HCT116 (cell line): Measurements from ENCODE around the gene SPATA2L. TPM values are rescaled to one million over a fixed set of nuclear protein-coding genes. Genes with fewer than 3 reads are reported as not detected.

ENCODE experiments used
- ATAC-seq: fragments of 200-7000 bp; cut with Tn5 transposase; 2 replicates; pipeline ENCODE4 v1.9.1; 2020; ENCODE audit warnings: mild to moderate bottlenecking, moderate library complexity
- BruUV-seq: library from RNA; stranded (reverse); fragments of 400-500 nt; replicated peaks from 2 replicates; lab custom pipeline; 2021; lab: Mats Ljungman, UMichigan
- CTCF ChIA-PET: fragments of 300-600 bp; sonication (Branson Sonifier 250); formaldehyde crosslinking; loops from one replicate; lab custom pipeline; 2021; ENCODE audit warnings: antibody characterized with exemption; lab: Charles Lee
- POLR2A ChIA-PET: fragments of 300-600, 350-600 bp; sonication (Branson Sonifier 250); formaldehyde crosslinking; loops from one replicate; lab custom pipeline; 2021; ENCODE audit warnings: antibody characterized with exemption; lab: Charles Lee
- RAD21 ChIA-PET, 2 experiments: fragments of 300-600 bp; sonication (Branson Sonifier 250); formaldehyde crosslinking; loops; one replicate each; lab custom pipeline; 2023; ENCODE audit warnings: low total read pairs in 2 of 2; ENCODE audit not compliant: uncharacterized antibody in 2 of 2, unreplicated experiment in 2 of 2, low non-redundant PET in 1 of 2; lab: Charles Lee
- DNase-seq: peaks from one replicate; pipeline ENCODE4 v3.0.0-alpha.2; 2010; ENCODE audit warnings: low read depth, low spot score
- H2AFZ ChIP-seq: fragments of 200-600 bp; shearing (Covaris generic), sonication (generic); 2 replicates; pipeline ENCODE4 v1.6.1; 2017; ENCODE audit warnings: low read depth, mixed run types, mixed read lengths, antibody characterized with exemption, low read length; ENCODE audit not compliant: poor library complexity, severe bottlenecking
- H3K27ac ChIP-seq: 2 replicates; pipeline ENCODE4 v1.5.1; 2012; ENCODE audit warnings: low read depth, low read length
- H3K27me3 ChIP-seq: fragments of 200-600 bp; sonication (generic); 2 replicates; pipeline ENCODE4 v1.6.1; 2016; ENCODE audit warnings: mixed run types, low read length, mixed read lengths; ENCODE audit not compliant: insufficient read depth
- H3K36me3 ChIP-seq, 2 experiments: fragments of 200-500 bp in 1 of 2; fragments of 200-600 bp in 1 of 2; sonication (Bioruptor generic) in 1 of 2; sonication (generic) in 1 of 2; 2 replicates each; pipeline versions ENCODE4 v1.5.1 to v1.6.1; 2014 to 2016; ENCODE audit warnings: low read length in 2 of 2, inconsistent platforms in 1 of 2, mixed read lengths in 1 of 2, mixed run types in 1 of 2; ENCODE audit not compliant: insufficient read depth in 2 of 2, control insufficient read depth in 1 of 2
- H3K4me1 ChIP-seq, 2 experiments: fragments of 200-600 bp in 1 of 2; sonication (generic) in 1 of 2; 2 replicates each; pipeline versions ENCODE4 v1.5.1 to v1.6.1; 2012 to 2017; ENCODE audit warnings: low read length in 2 of 2, inconsistent platforms in 1 of 2, mild to moderate bottlenecking in 1 of 2, mixed read lengths in 1 of 2, mixed run types in 1 of 2, moderate library complexity in 1 of 2; ENCODE audit not compliant: insufficient read depth in 2 of 2, control insufficient read depth in 1 of 2
- H3K4me2 ChIP-seq: fragments of 200-600 bp; sonication (generic); 2 replicates; pipeline ENCODE4 v1.6.1; 2017; ENCODE audit warnings: mixed run types, low read length, mixed read lengths
- H3K4me3 ChIP-seq, 2 experiments: fragments of 200-600 bp in 1 of 2; sonication (generic) in 1 of 2; replicated peaks in 1 of 2; 2 replicates each; pipeline ENCODE4 v1.5.1; 2011 to 2016; ENCODE audit warnings: low read length in 2 of 2, control low read depth in 1 of 2, low read depth in 1 of 2, mild to moderate bottlenecking in 1 of 2, mixed read lengths in 1 of 2, mixed run types in 1 of 2
- H3K79me2 ChIP-seq: fragments of 200-600 bp; sonication (generic); 2 replicates; pipeline ENCODE4 v1.6.1; 2017; ENCODE audit warnings: mild to moderate bottlenecking, mixed run types, low read length, moderate library complexity, mixed read lengths; ENCODE audit not compliant: insufficient read depth
- H3K9ac ChIP-seq: fragments of 200-600 bp; sonication (generic); 2 replicates; pipeline ENCODE4 v1.6.1; 2016; ENCODE audit warnings: low read length, mixed read lengths
- H3K9me2 ChIP-seq: fragments of 200-600 bp; sonication (generic), shearing (Covaris generic); 2 replicates; pipeline ENCODE4 v1.6.1; 2017; ENCODE audit warnings: mixed run types, mild to moderate bottlenecking, moderate library complexity; ENCODE audit not compliant: insufficient read depth
- H3K9me3 ChIP-seq, 2 experiments: fragments of 200-500 bp in 1 of 2; fragments of 200-600 bp in 1 of 2; sonication (Bioruptor generic) in 1 of 2; sonication (generic) in 1 of 2; 2 replicates each; pipeline ENCODE4 v1.6.1; 2014 to 2017; ENCODE audit warnings: low read length in 2 of 2, mixed read lengths in 2 of 2, inconsistent platforms in 1 of 2, low read depth in 1 of 2, mild to moderate bottlenecking in 1 of 2, mixed run types in 1 of 2, moderate library complexity in 1 of 2; ENCODE audit not compliant: control insufficient read depth in 1 of 2, insufficient read depth in 1 of 2
- H4K20me1 ChIP-seq: fragments of 200-600 bp; sonication (generic), shearing (Covaris generic); 2 replicates; pipeline ENCODE4 v1.6.1; 2017; ENCODE audit warnings: mixed run types, mild to moderate bottlenecking, moderate library complexity; ENCODE audit not compliant: insufficient read depth
- CBX3 ChIP-seq: IDR thresholded peaks from 2 replicates; pipeline ENCODE4 v1.6.1; 2012; ENCODE audit warnings: low read depth
- ELF1 ChIP-seq: IDR thresholded peaks from 2 replicates; pipeline ENCODE4 v1.6.1; 2012; ENCODE audit warnings: low read depth, borderline replicate concordance
- EZH2 ChIP-seq: fragments of 200-600 bp; sonication (generic); IDR thresholded peaks from 2 replicates; pipeline ENCODE4 v1.6.1; 2017; ENCODE audit warnings: antibody characterized with exemption, mixed run types
- EZH2phosphoT487 ChIP-seq: fragments of 200-600 bp; IDR thresholded peaks from 2 replicates; pipeline ENCODE4 v1.6.1; 2018; ENCODE audit warnings: antibody characterized with exemption, borderline replicate concordance
- FOSL1 ChIP-seq: IDR thresholded peaks from 2 replicates; pipeline ENCODE4 v1.6.1; 2012; ENCODE audit warnings: low read depth
- JUND ChIP-seq: IDR thresholded peaks from 2 replicates; pipeline ENCODE4 v1.6.1; 2012
- POLR2AphosphoS5 ChIP-seq: IDR thresholded peaks from 2 replicates; pipeline ENCODE4 v1.6.1; 2011; ENCODE audit warnings: mild to moderate bottlenecking, low read depth, low read length, moderate library complexity
- SRF ChIP-seq: IDR thresholded peaks from 2 replicates; pipeline ENCODE4 v1.6.1; 2012; ENCODE audit warnings: low read depth
- ZFX ChIP-seq: fragments of 450-650 bp; IDR thresholded peaks from 2 replicates; pipeline ENCODE4 v1.6.1; 2017
- intact Hi-C: fragments of 100-400 bp; cut with micrococcal nuclease; formaldehyde crosslinking; loops from 2 replicates; pipeline ENCODE4 v1.10.0; 2022
- total RNA-seq: library from RNA; stranded (reverse); gene quantifications from one replicate; pipeline ENCODE4 v1.2.1, GENCODE V29; 2021; ENCODE audit not compliant: unreplicated experiment
- TF ChIP-seq, protein P1 (sequence below): IDR thresholded peaks from 2 replicates; pipeline ENCODE4 v1.6.1; 2012; ENCODE audit warnings: low read depth

Gene SPATA2L
- total RNA-seq, 1 experiment from 2014 or later: 50.5 TPM

- peak; percentile 7 for ATAC-seq
- TF ChIP-seq EZH2 (no peak), SRF (no peak), EZH2phosphoT487 (no peak), POLR2AphosphoS5 (no peak), ZFX (no peak), JUND (no peak), FOSL1 (no peak), ELF1 (no peak), CBX3 (no peak)
- TF ChIP-seq, protein P1, sequence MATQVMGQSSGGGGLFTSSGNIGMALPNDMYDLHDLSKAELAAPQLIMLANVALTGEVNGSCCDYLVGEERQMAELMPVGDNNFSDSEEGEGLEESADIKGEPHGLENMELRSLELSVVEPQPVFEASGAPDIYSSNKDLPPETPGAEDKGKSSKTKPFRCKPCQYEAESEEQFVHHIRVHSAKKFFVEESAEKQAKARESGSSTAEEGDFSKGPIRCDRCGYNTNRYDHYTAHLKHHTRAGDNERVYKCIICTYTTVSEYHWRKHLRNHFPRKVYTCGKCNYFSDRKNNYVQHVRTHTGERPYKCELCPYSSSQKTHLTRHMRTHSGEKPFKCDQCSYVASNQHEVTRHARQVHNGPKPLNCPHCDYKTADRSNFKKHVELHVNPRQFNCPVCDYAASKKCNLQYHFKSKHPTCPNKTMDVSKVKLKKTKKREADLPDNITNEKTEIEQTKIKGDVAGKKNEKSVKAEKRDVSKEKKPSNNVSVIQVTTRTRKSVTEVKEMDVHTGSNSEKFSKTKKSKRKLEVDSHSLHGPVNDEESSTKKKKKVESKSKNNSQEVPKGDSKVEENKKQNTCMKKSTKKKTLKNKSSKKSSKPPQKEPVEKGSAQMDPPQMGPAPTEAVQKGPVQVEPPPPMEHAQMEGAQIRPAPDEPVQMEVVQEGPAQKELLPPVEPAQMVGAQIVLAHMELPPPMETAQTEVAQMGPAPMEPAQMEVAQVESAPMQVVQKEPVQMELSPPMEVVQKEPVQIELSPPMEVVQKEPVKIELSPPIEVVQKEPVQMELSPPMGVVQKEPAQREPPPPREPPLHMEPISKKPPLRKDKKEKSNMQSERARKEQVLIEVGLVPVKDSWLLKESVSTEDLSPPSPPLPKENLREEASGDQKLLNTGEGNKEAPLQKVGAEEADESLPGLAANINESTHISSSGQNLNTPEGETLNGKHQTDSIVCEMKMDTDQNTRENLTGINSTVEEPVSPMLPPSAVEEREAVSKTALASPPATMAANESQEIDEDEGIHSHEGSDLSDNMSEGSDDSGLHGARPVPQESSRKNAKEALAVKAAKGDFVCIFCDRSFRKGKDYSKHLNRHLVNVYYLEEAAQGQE: no peak
These were observed 9.4 kb upstream of the SPATA2L start for GRCh38 chr16:89710709-89711564.

More at GRCh38 chr16:89710709-89711564, 9.4 kb upstream of the SPATA2L start:
- no peak overlapping the region for H3K4me3 ChIP-seq
- peaks cover 2 to 38% of the 10 kb centered on the region in 2 experiments; a peak in 2 of 4 replicates for H3K4me1 ChIP-seq
- no TSS peak for BruUV-seq
- no peaks in the 10 kb centered on the region for H3K9me2 ChIP-seq
- H3K27me3 ChIP-seq: no peaks in the 10 kb centered on the region
- no peak for DNase-seq
- H4K20me1 ChIP-seq: no peaks in the 10 kb centered on the region
- no peak overlapping the region for H3K9ac ChIP-seq
- POLR2A ChIA-PET: interaction anchor here (1.0 to 3.2 kb wide), 2 partner anchors 9 to 10 kb away, joined by 4 to 12 read pairs; partner anchors contain the start of gene VPS9D1
- RAD21 ChIA-PET: no interaction called here
- no peak overlapping the region for H3K4me2 ChIP-seq
- peaks cover 6 to 15% of the 10 kb centered on the region in 2 experiments for H3K36me3 ChIP-seq
- CTCF ChIA-PET: no interaction called here
- H3K9me3 ChIP-seq: no peaks in the 10 kb centered on the region
- H2AFZ ChIP-seq: no peak overlapping the region
- H3K79me2 ChIP-seq: peaks cover 38% of the 10 kb centered on the region
- H3K27ac ChIP-seq: peak overlapping the region; percentile 8; the same call in 1 of the 2 replicates
- intact Hi-C loops: no loop called here
